Epithelial cell of esophagus (primary cell): ENCODE data around the gene CNIH2.
A peak's percentile ranks its signal among the peaks of the same experiment; 100 is the strongest.

Experiments used
- DNase-seq: peaks from one replicate; pipeline ENCODE4 v3.0.0; 2010; ENCODE audit warnings: low read depth
- H3K4me3 ChIP-seq: 2 replicates; pipeline ENCODE4 v1.5.1; 2011; ENCODE audit warnings: mild to moderate bottlenecking, low read length, control low read depth
- CTCF ChIP-seq: IDR thresholded peaks from 2 replicates; pipeline ENCODE4 v1.5.1; 2011; ENCODE audit warnings: low read depth, mild to moderate bottlenecking, low read length, control low read depth, inconsistent platforms; ENCODE audit not compliant: insufficient read depth; ENCODE audit errors: missing control alignments

CNIH2 gene

GRCh38 chr11:66311965-66312548, 34.1 kb downstream of the CNIH2 start:
- TF ChIP-seq CTCF, result peak; percentile 92
- H3K4me3 ChIP-seq, result peak overlapping the region; percentile 58
- peak; percentile 94 for DNase-seq

GRCh38 chr11:66312549-66313320, 34.8 kb downstream of the CNIH2 start:
- no peak for TF ChIP-seq CTCF
- peak; percentile 99 for DNase-seq
- H3K4me3 ChIP-seq, result peak overlapping the region; percentile 58

- H3K4me3 ChIP-seq, result peak overlapping the region; percentile 11
- no peak for TF ChIP-seq CTCF
- DNase-seq, result no peak
These were observed 35.6 kb downstream of the CNIH2 start for GRCh38 chr11:66313321-66314185.

- TF ChIP-seq CTCF, result no peak
- no peak overlapping the region for H3K4me3 ChIP-seq
- no peak for DNase-seq
These were observed 36.2 kb downstream of the CNIH2 start for GRCh38 chr11:66314186-66314501.

GRCh38 chr11:66314561-66315497, 36.9 kb downstream of the CNIH2 start:
- no peak for TF ChIP-seq CTCF
- no peak for DNase-seq
- H3K4me3 ChIP-seq, result no peak overlapping the region

GRCh38 chr11:66315498-66315885, 37.5 kb downstream of the CNIH2 start:
- no peak overlapping the region for H3K4me3 ChIP-seq
- TF ChIP-seq CTCF, result no peak
- no peak for DNase-seq
